NK-92 (cell line): ENCODE data around the gene EFEMP2.

Experiments
- DNase-seq: peaks from one replicate; lab custom pipeline; 2025; ENCODE audit not compliant: unreplicated experiment; lab: John Stamatoyannopoulos, UW

The EFEMP2 gene

DNA sequence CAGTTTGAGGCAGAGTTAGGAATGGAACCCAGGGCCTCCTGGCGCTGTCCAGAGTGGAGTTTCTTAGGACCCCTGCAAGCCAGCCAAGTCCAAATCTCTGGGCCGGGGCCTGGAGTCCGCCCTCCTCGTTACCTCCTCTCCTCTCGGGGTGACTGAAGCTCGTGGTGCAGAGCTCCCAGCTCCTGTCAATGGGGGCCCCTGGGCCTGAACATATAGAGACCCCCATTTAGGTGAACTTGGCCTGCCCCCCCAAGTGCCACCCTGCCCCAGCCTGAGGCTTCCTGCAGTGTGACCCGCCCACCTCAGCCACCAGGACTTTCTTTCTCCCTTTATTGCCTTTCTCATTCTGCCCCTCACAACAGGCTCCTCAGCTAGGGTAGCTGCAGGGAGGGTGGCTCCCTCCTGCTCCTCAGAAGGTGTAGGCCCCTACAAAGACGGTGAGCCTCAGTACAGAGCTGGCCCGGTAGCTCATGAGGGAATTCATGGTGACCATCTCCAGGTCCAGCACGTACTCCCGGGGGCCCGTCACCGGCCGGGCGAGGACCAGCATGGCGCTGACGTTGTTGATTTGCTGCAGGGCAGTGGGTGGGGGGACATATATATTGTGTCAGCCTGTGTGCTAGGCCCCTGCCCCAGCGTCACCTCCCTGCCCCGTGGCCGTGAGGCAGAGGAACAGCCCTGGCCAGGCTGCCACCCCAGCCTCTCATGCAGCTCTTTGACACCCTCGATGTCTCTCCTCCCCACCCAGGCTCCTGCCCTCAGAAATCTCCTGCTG, 5.9 kb downstream of the EFEMP2 start:
- DNase-seq = no peak

DNA sequence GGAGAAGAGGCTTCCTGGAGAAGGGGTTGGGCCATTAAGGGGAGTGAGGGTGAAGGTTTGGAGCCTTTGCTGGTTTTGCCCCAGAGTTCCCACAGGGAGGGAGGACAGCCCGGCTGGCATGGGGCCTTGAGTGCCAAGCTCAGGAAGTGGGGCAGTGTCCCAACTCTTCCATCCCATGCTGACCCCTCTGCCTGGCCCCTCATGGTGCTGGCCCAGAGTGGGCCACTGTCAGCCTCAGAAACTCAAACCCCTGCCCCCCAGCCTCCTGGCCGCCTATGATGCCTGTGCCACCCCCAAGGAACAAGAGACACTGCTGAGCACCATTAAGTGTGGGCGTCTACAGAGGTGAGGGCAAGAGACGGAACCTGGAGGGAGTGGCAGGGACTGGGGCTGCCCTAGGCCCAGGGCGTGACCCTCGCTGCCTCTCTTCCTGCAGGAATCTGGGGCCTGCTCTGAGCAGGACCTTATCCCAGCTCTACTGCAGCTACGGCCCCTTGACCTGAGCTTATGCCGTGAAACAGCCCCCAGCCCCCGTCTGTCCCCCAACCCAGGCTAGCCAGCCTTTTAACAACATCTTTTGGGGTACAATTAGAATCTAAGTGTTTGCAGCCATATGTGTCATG, 6.9 kb downstream of the EFEMP2 start:
- DNase-seq = no peak

- DNase-seq = no peak
Measured at GRCh38 chr11:65864706-65865471, 7.7 kb downstream of the EFEMP2 start.

- DNase-seq = no peak
Measured at GRCh38 chr11:65863889-65864705, 8.5 kb downstream of the EFEMP2 start.

- no peak for DNase-seq
Measured at GRCh38 chr11:65862941-65863888, 9.4 kb downstream of the EFEMP2 start.

GRCh38 chr11:65862191-65862735, 10.3 kb downstream of the EFEMP2 start:
- no peak for DNase-seq

- no peak for DNase-seq
Measured at GRCh38 chr11:65861533-65862183, 10.9 kb downstream of the EFEMP2 start.

DNA sequence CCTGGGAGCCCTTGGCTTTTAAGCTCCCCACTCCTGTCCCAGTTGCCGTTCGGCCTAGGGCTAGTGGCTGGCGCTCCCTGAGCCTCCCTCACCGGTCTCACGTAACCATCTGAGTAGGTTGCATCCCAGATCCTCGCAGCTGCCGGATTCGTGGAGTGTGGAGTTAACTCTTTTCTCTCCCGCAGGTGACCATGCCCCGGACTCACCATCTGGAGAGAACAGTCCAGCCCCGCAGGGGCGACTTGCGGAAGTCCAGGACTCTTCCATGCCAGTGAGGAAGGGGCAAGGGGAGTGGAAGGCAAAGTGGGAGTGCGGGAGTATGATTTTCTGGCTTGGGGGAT, 11.5 kb downstream of the EFEMP2 start:
- DNase-seq = no peak

- DNase-seq = peak; percentile 68
Measured at GRCh38 chr11:65860278-65861164, 12.1 kb downstream of the EFEMP2 start, which contains the start of gene MUS81. Gene MUS81, plus strand, starts transcription at chr11:65860433. Its CDS starts 321 bp downstream, at chr11:65860754.

DNA sequence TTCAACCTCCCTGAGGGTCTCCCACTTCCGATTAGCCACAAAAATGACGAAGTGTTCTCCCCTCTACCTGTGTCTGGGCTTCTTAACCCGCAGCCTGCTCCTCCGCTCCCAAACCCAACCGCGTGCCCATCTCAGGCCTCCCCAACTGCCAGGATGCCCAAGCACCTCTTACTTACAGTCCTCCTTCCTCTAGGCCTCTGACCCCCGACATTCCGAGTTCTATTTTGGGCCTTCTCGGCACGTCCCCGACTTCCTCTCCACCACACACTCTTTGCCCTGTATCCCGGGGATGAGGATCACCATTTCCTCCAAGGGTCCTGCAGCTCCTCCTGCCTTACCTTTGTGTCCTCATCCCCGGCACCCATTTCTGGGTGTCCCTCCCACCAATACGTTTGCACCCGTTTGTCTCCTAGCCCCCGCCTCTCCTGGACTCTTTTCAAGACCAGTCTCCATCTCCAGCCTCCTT, 12.8 kb downstream of the EFEMP2 start:
- no peak for DNase-seq

- DNase-seq = peak; percentile 86
Measured at GRCh38 chr11:65859095-65859811, 13.3 kb downstream of the EFEMP2 start.

DNA sequence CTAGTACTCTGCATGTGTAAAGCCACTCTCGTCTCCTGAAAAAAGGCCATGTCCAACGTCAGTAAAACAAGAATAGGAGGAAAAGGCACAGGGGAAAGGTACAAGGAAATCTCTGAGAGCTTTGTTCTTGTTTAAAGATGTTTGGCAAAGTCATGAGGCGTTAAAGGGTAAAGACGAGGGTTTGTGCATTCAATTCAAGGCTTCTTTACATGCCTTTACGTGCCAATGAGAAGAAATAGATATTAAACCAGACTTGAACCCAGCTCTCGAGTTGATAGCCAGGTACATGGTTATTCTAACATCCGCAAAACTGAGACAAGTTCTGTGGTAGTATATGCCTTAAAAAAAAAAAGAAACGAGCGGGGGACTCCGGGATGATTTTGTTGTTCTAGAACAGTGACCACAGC, 13.9 kb downstream of the EFEMP2 start:
- DNase-seq = no peak

DNA sequence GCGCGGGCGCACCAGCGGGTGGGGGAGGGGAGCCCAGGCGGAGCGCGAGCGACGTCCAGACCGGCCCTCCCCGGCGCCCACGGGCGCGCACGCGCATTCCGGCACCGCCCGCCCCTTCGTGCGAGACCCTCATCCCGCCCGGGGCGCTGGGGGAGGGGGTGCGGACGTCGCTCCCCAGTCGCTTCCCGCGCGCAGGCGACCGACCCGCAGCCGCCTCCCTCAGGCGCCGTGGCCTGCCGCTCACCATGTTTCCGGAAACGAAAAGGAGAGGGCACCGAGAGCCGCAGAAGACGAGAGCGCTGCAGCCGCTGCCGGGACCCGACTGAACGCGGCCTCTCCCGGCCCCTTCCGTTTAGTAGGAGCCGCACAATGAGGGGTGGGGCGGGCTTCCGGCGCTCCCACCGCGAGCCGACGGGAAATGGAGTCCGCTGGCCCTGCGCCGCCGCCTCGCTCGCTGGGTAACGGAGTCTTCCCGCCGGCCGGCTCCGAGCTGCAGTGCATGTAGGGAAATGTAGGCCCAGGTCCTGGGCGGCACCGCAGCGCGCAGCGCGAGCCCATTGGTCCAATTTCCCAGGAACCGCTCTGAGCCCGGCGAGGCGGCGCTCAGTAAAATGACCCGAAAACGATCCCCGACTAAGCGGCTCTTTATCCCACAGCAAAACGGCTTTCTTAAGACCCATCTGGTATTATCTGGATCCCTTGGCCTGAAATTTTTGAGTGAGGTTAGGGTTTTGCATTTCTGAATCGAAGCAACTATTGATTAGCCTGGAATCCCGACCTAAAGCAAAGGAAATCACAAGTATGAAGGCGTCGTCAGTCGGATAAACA, 14.5 kb downstream of the EFEMP2 start, which contains the start of gene CFL1:
CFL1 (minus strand) TSS at position 328 of the 828 bp plus-strand sequence; CDS start at position 247, 81 bp downstream.
- DNase-seq = peak; percentile 77

GRCh38 chr11:65857500-65857852, 15.1 kb downstream of the EFEMP2 start:
- no peak for DNase-seq

- no peak for DNase-seq
Measured at GRCh38 chr11:65856689-65857499, 15.7 kb downstream of the EFEMP2 start.

DNA sequence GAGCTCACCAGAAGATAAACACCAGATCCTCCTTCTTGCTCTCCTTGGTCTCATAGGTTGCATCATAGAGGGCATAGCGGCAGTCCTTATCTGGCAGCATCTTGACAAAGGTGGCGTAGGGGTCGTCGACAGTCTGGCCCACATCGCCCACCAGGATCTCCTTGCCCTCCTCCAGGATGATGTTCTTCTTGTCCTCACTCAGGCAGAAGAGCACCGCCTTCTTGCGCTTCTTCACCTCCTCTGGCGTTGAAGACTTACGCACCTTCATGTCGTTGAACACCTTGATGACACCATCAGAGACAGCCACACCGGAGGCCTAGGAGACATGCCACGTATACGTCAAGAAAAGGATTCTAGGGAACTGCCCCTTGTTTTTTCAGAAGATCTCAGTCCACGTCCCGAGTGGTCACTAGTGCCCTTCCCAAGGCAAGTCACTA, 16.7 kb downstream of the EFEMP2 start:
- DNase-seq = no peak
